ENCODE results near the gene LMNA.

- TF ChIP-seq CTCF (IDR thresholded peaks at IDR 0.05; ENCODE audit: poor library complexity) (no peak), EZH2 (IDR thresholded peaks at IDR 0.05; ENCODE audit: borderline replicate concordance) (no peak), EZH2phosphoT487 (IDR thresholded peaks at IDR 0.05; ENCODE audit: low read depth, severe bottlenecking, unreplicated experiment) (no peak)
These were observed 20.4 kb downstream of the LMNA start for GRCh38 chr1:156134716-156135435.

Measured in hepatocyte (in vitro differentiated cells).